Fibroblast of pulmonary artery (primary cell): Measurements from ENCODE around the gene TPM2.
"Not testable (repeated sequence)": the region's sequence is repeated elsewhere in the genome, so short reads cannot be mapped to it uniquely, and the experiment has no call there.

Experiments
- DNase-seq: peaks from one replicate; pipeline ENCODE4 v3.0.0-alpha.2; 2010; ENCODE audit warnings: low read depth
- H3K4me3 ChIP-seq: replicated peaks from 2 replicates; pipeline ENCODE4 v1.5.1; 2011; ENCODE audit warnings: low read depth, mild to moderate bottlenecking, control low read depth, low read length, moderate library complexity
- CTCF ChIP-seq: IDR thresholded peaks from 2 replicates; pipeline ENCODE4 v1.5.1; 2011; ENCODE audit warnings: mild to moderate bottlenecking, control low read depth, low read length, inconsistent platforms; ENCODE audit errors: missing control alignments

TPM2 gene

DNA sequence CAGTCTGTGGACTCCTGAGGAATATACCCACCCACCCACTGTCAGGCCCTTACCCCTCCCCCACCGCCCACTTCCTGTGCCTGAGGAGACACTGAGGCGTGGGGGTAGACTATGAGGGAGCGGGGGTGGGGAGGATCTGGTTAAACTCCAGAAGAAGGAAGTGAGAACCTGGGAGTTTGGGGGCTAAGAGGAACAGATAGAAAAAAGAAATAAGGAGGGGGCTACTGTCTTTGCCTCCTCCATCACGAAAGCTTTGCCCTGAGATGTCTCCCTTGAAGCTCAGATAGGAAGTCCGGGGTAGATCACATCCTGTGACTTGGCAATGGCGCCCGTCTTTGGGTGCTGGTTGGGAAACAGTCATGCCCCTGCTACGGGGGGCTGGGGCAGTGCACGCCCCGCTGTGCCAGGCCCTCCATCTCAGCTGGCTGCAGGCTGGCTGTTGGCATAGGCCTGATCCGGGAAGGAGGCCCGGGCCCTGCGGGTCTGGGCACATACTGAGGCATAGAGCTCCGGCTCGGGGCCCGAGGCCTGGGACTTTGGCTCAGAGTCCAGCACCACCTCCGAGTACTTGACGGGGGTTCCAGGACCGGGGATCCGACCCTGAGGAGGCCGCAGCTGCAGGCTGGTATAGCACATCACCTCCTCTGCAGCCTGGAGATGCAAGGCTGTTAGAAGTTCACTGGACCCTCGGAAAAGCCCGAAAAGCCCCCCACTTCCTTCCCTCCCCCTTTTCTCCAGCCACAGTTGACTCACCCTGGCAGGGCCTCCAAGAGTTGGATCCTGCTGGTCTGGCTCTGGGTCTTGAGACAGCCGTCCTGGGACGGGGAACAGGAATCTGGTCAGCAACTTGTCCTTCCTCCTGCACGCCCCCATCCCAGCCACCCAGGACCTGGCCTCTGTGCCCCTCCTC, 40.0 kb downstream of the TPM2 start:
- peak; percentile 36 for DNase-seq
- H3K4me3 ChIP-seq, result no peak overlapping the region
- no peak for TF ChIP-seq CTCF

DNA sequence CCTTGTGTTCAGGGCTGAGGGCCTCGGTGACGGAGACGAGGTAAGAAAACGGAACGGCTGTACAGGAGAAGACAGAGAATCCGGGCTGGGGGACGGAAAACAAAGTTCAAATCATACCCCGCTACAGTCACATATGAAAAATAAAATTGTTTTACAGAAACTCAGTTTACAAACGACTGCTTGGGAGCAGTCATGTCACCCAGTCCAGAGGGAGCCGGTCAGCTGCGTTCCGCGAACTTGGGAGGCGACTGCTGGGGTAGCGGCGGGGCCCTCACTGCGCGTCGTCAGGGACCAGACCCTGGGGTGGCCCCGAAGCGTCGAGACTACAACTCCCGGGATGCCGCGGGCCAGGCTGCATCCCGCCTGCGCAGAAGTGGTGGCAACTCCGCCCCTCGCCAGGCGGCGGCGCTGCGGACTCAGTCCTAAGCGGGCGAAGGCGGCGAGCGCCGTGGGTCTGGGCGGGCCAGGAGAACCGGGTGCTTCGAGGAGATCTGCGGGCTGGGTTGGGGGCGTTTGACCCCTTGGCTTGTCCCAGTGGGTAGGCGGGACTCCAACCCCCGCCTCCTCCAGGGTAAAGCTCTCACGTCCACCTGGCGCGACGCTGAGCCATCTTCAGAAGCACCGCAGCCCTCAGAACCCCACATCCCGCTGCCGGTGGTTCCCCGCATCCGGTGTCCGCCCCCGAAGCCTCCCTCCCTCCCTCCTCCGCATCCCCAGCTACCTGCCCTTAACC, 43.0 kb downstream of the TPM2 start:
- peak; percentile 90 for DNase-seq
- peak; percentile 71 for TF ChIP-seq CTCF
- H3K4me3 ChIP-seq, result peak overlapping the region; percentile 57

DNA sequence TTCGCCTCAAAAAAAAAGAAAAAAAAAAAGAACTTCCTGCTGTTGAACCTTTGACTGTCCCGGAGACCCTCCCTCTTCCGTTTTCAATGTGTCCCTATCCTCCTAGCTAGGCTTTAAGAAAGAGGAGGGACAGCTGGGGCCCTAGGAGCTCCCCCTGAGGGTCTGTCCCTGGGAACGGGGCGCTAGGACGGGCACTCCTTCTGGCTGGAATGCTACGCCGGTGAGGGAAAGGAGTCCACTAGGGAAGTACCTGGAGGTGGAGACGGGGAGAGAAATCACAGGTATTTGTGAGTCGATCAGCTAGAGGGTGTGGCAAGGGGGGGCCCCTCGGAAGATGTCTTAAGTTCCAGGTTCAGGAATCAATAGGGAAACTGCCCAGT, 43.6 kb downstream of the TPM2 start:
- TF ChIP-seq CTCF, result peak; percentile 12
- DNase-seq, result no peak
- H3K4me3 ChIP-seq, result peak overlapping the region; percentile 57

GRCh38 chr9:35645736-35646135, 44.0 kb downstream of the TPM2 start:
- peak overlapping the region; percentile 57 for H3K4me3 ChIP-seq
- DNase-seq, result not testable (repeated sequence)

DNA sequence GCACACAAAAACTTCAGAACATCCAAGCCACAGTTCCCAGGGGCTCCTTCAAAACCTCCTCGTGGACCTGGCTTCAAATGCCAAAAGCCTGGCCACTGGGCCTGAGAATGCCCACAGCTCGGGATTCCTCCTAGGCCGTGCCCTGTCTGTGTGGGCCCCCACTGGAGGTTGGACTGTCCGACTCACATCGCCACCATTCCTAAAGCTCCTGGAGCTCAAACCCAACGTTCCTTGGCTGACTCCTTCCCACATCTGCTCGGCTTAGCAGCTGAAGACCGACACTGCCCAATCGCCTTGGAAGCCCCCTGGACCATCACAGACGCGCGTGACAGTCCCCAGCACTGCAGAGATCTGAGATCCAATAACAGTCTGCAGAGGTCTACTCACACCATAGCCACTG, 46.7 kb downstream of the TPM2 start:
- no peak overlapping the region for H3K4me3 ChIP-seq
- TF ChIP-seq CTCF, result no peak
- no peak for DNase-seq

GRCh38 chr9:35641478-35641877, 48.2 kb downstream of the TPM2 start:
- H3K4me3 ChIP-seq, DNase-seq: not testable (repeated sequence)

- H3K4me3 ChIP-seq, DNase-seq: not testable (repeated sequence)
Measured at GRCh38 chr9:35640431-35640830, 49.3 kb downstream of the TPM2 start.

- no peak for DNase-seq
- TF ChIP-seq CTCF, result no peak
- no peak overlapping the region for H3K4me3 ChIP-seq
Measured at GRCh38 chr9:35639631-35640030, 50.1 kb downstream of the TPM2 start.

- not testable (repeated sequence) for DNase-seq, H3K4me3 ChIP-seq
Measured at GRCh38 chr9:35639225-35639624, 50.5 kb downstream of the TPM2 start.

GRCh38 chr9:35638751-35639150, 51.0 kb downstream of the TPM2 start:
- not testable (repeated sequence) for H3K4me3 ChIP-seq, DNase-seq

DNA sequence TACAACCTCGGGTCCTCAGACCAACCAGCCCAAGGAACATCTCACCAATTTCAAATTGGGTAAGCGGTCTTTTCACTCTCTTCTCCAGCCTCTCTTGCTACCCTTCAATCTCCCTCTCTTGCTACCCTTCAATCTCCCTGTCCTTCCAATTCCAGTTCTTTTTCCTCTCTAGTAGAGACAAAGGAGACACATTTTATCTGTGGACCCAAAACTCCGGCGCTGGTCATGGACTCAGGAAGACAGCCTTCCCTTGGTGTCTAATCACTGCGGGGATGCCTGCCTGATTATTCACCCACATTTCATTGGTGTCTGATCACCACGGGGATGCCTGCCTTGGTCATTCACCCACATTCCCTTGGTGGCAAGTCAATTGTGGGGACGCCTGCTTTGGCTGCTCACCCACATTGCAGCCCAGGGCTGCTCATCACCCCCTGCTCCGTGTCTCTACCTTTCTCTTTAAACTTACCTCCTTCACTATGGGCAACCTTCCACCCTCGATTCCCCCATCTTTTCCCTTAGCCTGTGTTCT, 52.2 kb downstream of the TPM2 start:
- not testable (repeated sequence) for DNase-seq, H3K4me3 ChIP-seq

DNA sequence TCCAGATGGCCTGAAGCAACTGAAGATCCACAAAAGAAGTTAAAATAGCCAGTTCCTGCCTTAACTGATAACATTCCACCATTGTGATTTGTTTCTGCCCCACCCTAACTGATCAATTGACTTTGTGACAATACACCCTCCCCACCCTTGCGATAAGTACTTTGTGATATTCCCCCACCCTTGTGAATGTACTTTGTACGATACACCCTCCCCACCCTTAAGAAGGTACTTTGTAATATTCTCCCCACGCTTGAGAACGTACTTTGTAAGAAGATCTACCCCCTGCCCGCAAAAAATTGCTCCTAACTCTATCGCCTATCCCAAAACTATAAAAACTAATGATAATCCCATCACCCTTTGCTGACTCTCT, 52.9 kb downstream of the TPM2 start:
- DNase-seq, H3K4me3 ChIP-seq: not testable (repeated sequence)
